Measurements from ENCODE around the gene GVQW3. TPM values are rescaled to one million over a fixed set of nuclear protein-coding genes. Genes with fewer than 3 reads are reported as not detected.
A peak's percentile ranks its signal among the peaks of the same experiment; 100 is the strongest.

GVQW3 gene
- total RNA-seq: 3.3 TPM
- long read RNA-seq, partial matches to known transcripts: 0 of 2 reads
- long read RNA-seq, other reads (novel, unspliced or antisense): 1 of 2 reads

DNA sequence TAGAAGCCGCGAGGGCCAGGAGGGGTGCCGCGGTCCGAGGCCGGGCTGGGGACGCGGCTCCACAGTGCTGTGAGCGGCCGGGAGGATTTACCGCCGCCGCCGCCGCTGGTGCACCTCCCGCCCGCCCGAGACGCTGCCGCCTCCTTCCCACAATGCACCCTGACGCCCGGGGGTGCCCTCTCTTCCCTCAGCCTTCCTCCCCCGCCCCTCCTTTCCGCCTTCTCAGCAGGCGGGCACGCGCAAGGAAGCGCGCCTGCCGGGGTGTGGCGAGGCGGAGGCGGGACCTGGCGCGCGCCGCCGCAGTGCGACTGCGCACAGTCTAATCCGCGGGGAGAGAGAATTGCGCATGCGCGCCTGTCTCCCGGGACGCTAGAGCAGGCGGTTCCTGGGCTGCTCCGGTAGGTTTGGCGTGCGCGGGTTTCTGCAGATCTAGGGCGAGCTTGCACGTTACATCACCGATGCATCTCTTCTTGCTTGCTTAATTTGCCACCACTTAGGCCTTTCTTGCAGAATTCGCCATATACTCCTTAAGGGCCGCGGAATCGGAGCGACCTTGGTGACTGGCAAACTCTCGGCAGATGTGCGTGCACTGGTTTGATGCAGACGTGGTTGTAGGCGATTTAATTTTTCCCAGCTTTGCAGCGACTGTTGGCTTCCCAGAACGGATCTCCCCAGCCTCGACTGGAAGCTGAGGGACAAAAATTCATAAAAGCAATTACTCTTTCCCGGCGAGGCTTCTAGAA, at the start of gene GVQW3, which contains the start of gene THAP12:
Gene GVQW3, plus strand, starts transcription at position 347 of the 743 bp plus-strand sequence. CDS start 506 bp downstream, outside the sequence.
Gene THAP12, minus strand, starts transcription at position 156 of the 743 bp plus-strand sequence. CDS start 296 bp downstream, outside the sequence.
- Histone ChIP-seq H3K27me3 (ENCODE audit: low read depth) (no peaks in the 10 kb centered on the region), H3K27ac (peak within 1 kb of the TSS; percentile 89), H3K36me3 (no peaks in the 10 kb centered on the region), H3K4me1 (peaks cover 33% of the 10 kb centered on the region), H3K9me3 (no peaks in the 10 kb centered on the region), H3K4me3 (peak within 1 kb of the TSS; percentile 90)
- no peak for TF ChIP-seq CTCF (IDR thresholded peaks at IDR 0.05)
- intact Hi-C loops (cut with DNase I): no loop called here
- ATAC-seq: peak; percentile 98 to 99
- DNase-seq: peak; percentile 98

- ATAC-seq (no peak), DNase-seq (peak; percentile 33)
- Histone ChIP-seq H3K36me3 (no peaks in the 10 kb centered on the region), H3K9me3 (peaks cover 5% of the 10 kb centered on the region), H3K27ac (no peak overlapping the region), H3K4me1 (peaks cover 27% of the 10 kb centered on the region), H3K4me3 (no peak overlapping the region), H3K27me3 (ENCODE audit: low read depth) (no peaks in the 10 kb centered on the region)
- no peak for TF ChIP-seq CTCF (IDR thresholded peaks at IDR 0.05)
- intact Hi-C loops (cut with DNase I): no loop called here
These were observed 46.2 kb upstream of the GVQW3 start for GRCh38 chr11:76334826-76335389.

GRCh38 chr11:76335842-76336241, 45.3 kb upstream of the GVQW3 start:
- TF ChIP-seq CTCF (IDR thresholded peaks at IDR 0.05): no peak
- intact Hi-C loops (cut with DNase I): no loop called here

DNA sequence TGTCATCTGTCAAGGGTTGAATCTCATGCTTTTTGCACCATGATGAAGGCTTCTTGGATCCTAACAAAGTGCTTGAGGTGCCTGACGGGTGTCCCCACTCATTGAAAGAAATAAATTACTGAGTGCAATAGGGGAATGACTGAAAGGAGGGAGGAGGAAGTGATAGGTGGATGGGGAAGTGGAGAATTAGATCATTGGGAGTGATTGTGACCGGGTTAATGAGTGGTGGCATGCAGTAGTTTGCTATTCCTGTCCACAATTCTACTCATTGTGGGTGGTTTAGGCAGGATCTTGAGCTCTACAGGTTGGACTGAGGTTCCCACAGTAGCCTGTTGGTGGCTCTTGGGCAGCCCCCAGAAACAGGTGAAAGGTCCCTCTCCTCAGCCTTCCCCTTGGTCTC, 44.5 kb upstream of the GVQW3 start:
- DNase-seq (no peak), ATAC-seq (peak in 1 of 2 donors; percentile 41)
- no peak for TF ChIP-seq CTCF (IDR thresholded peaks at IDR 0.05)
- no peak overlapping the region for H3K4me3 ChIP-seq
- intact Hi-C loops (cut with DNase I): no loop called here
- H3K27ac ChIP-seq: no peak overlapping the region
- peaks cover 5% of the 10 kb centered on the region for H3K9me3 ChIP-seq
- peaks cover 19% of the 10 kb centered on the region for H3K4me1 ChIP-seq
- H3K27me3 ChIP-seq (ENCODE audit: low read depth): no peaks in the 10 kb centered on the region
- no peaks in the 10 kb centered on the region for H3K36me3 ChIP-seq

More at GRCh38 chr11:76335842-76336241, 45.3 kb upstream of the GVQW3 start:
- H3K36me3 ChIP-seq: no peaks in the 10 kb centered on the region
- DNase-seq (no peak), ATAC-seq (peak; percentile 69 to 77)
- H3K9me3 ChIP-seq: peaks cover 5% of the 10 kb centered on the region
- no peaks in the 10 kb centered on the region for H3K27me3 ChIP-seq (ENCODE audit: low read depth)
- no peak overlapping the region for H3K4me3 ChIP-seq
- H3K4me1 ChIP-seq: peaks cover 19% of the 10 kb centered on the region
- no peak overlapping the region for H3K27ac ChIP-seq

DNA sequence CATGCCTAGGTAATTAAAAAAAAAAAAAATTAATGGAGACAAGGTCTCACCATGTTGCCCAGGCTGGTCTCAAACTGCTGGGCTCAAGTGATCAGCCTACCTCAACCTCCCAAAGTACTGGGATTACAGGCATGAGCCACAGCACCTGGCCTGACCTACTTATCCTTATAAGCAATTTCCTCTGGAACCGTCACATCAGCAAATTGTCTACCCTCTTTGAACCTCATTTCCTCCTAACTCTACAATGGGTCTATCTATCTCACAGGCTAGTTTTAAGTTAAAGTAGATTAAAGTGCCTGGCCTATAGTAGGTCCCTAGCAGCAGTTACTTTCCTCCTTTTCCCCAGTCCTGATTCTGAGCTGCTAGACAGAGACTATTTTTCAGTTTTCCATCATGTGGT, 43.7 kb upstream of the GVQW3 start:
- ATAC-seq (no peak), DNase-seq (no peak)
- intact Hi-C loops (cut with DNase I): no loop called here
- Histone ChIP-seq H3K27ac (no peak overlapping the region), H3K9me3 (peaks cover 5% of the 10 kb centered on the region), H3K4me3 (no peak overlapping the region), H3K27me3 (ENCODE audit: low read depth) (no peaks in the 10 kb centered on the region), H3K36me3 (no peaks in the 10 kb centered on the region), H3K4me1 (peaks cover 19% of the 10 kb centered on the region)
- TF ChIP-seq CTCF (IDR thresholded peaks at IDR 0.05): no peak
